DND-41 (cell line): Measurements from ENCODE around the gene NOL4L.

ENCODE experiments used
- ATAC-seq: fragments of 200-7000 bp; cut with Tn5 transposase; 3 replicates; pipeline ENCODE4 v1.9.1; 2021; ENCODE audit warnings: low read depth; ENCODE audit not compliant: insufficient read depth
- DNase-seq: peaks from one replicate; pipeline ENCODE4 v3.0.0-alpha.2; 2020
- H2AFZ ChIP-seq: 2 replicates; pipeline ENCODE4 v1.6.0; 2012; ENCODE audit warnings: low read depth, low read length
- H3K27ac ChIP-seq: 2 replicates; pipeline ENCODE4 v1.5.1; 2012; ENCODE audit warnings: low read length, inconsistent platforms
- H3K27me3 ChIP-seq: fragments of 200-600 bp; sonication (generic); 2 replicates; pipeline ENCODE4 v1.6.0; 2012; ENCODE audit warnings: low read length, mild to moderate bottlenecking, inconsistent platforms; ENCODE audit not compliant: insufficient read depth, poor library complexity
- H3K36me3 ChIP-seq: 2 replicates; pipeline ENCODE4 v1.5.1; 2012; ENCODE audit warnings: low read length, inconsistent platforms; ENCODE audit not compliant: insufficient read depth
- H3K4me1 ChIP-seq: 2 replicates; pipeline ENCODE4 v1.5.1; 2012; ENCODE audit warnings: mild to moderate bottlenecking, low read length; ENCODE audit not compliant: insufficient read depth
- H3K4me2 ChIP-seq: 2 replicates; pipeline ENCODE4 v1.6.0; 2012; ENCODE audit warnings: mild to moderate bottlenecking, moderate library complexity, low read length, inconsistent platforms; ENCODE audit not compliant: insufficient read depth
- H3K4me3 ChIP-seq, 2 experiments: fragments of 200-600 bp in 1 of 2; shearing (Covaris generic) in 1 of 2; 2 replicates each; pipeline ENCODE4 v1.5.1; 2012 to 2016; ENCODE audit warnings: inconsistent platforms in 2 of 2, low read length in 2 of 2, mild to moderate bottlenecking in 2 of 2, low read depth in 1 of 2, moderate library complexity in 1 of 2
- H3K79me2 ChIP-seq: 2 replicates; pipeline ENCODE4 v1.6.0; 2012; ENCODE audit warnings: low read length, inconsistent platforms; ENCODE audit not compliant: insufficient read depth
- H3K9ac ChIP-seq: 2 replicates; pipeline ENCODE4 v1.6.0; 2012; ENCODE audit warnings: low read depth, mild to moderate bottlenecking, inconsistent platforms, low read length, moderate library complexity
- H3K9me3 ChIP-seq: 2 replicates; pipeline ENCODE4 v1.5.1; 2012; ENCODE audit warnings: low read length, moderate library complexity, mild to moderate bottlenecking, inconsistent platforms; ENCODE audit not compliant: insufficient read depth, severe bottlenecking
- H4K20me1 ChIP-seq: 2 replicates; pipeline ENCODE4 v1.6.0; 2012; ENCODE audit warnings: low read length; ENCODE audit not compliant: insufficient read depth
- EZH2 ChIP-seq: IDR thresholded peaks from 3 replicates; pipeline ENCODE4 v1.6.1; 2012; ENCODE audit warnings: borderline replicate concordance, low read depth, mild to moderate bottlenecking, moderate library complexity, low read length, inconsistent platforms; ENCODE audit not compliant: severe bottlenecking
- TF ChIP-seq, protein P1 (sequence below): IDR thresholded peaks from 2 replicates; pipeline ENCODE4 v1.5.1; 2012; ENCODE audit warnings: borderline replicate concordance, low read length, moderate library complexity, mild to moderate bottlenecking; ENCODE audit not compliant: poor library complexity, severe bottlenecking; ENCODE audit errors: extremely low read depth

NOL4L gene

DNA sequence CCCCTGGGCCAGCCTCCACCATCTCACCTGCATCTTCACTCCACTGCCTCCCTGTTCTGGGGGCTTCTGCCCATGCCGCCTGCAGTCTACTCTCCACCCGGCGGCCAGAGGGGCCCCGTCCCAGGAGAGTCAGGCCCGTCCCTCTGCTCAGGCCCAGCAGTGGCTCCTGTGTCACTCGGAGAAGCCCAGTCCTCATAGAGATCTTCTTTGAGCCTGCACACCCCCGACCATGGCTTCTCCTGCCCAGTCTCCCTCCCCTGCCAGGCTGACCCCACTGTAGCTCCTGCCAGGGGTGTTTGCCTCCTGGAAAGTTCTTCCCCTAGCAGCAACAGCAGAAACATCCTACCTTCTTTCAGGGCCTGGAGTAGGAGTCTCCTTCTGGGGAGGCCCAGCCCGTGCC is 22.2 kb upstream of the NOL4L start:
- DNase-seq (no peak), ATAC-seq (no peak)
- Histone ChIP-seq H3K9ac (no peak overlapping the region), H3K79me2 (no peaks in the 10 kb centered on the region), H3K4me2 (no peak overlapping the region), H3K4me1 (no peaks in the 10 kb centered on the region), H3K9me3 (no peaks in the 10 kb centered on the region), H4K20me1 (no peaks in the 10 kb centered on the region), H3K36me3 (no peaks in the 10 kb centered on the region), H3K4me3 (no peak overlapping the region), H3K27ac (no peak overlapping the region), H2AFZ (no peak overlapping the region), H3K27me3 (peaks cover 3% of the 10 kb centered on the region)
- TF ChIP-seq EZH2: no peak
- TF ChIP-seq, protein P1, sequence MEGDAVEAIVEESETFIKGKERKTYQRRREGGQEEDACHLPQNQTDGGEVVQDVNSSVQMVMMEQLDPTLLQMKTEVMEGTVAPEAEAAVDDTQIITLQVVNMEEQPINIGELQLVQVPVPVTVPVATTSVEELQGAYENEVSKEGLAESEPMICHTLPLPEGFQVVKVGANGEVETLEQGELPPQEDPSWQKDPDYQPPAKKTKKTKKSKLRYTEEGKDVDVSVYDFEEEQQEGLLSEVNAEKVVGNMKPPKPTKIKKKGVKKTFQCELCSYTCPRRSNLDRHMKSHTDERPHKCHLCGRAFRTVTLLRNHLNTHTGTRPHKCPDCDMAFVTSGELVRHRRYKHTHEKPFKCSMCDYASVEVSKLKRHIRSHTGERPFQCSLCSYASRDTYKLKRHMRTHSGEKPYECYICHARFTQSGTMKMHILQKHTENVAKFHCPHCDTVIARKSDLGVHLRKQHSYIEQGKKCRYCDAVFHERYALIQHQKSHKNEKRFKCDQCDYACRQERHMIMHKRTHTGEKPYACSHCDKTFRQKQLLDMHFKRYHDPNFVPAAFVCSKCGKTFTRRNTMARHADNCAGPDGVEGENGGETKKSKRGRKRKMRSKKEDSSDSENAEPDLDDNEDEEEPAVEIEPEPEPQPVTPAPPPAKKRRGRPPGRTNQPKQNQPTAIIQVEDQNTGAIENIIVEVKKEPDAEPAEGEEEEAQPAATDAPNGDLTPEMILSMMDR: no peak

DNA sequence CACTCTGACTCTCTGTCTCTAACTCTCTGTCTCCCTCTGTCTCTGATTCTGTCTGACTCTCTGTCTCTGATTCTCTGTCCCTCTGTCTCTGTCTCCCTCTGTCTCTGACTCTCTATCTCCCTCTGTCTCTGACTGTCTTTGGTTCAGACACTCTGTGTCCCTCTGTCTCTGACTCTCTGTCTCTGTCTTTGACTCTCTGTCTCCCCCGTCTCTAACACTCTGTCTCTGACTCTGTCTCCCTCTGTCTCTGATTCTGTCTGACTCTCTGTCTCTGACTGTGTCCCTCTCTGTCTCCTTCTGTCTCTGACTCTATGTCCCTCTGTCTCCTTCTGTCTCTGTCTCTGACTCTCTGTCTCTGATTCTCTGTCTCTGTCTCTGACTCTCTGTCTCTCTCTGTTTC is 21.7 kb upstream of the NOL4L start:
- Histone ChIP-seq H3K27ac (no peak overlapping the region), H3K4me2 (no peak overlapping the region), H2AFZ (no peak overlapping the region), H3K9me3 (no peaks in the 10 kb centered on the region), H3K27me3 (peaks cover 3% of the 10 kb centered on the region), H3K4me1 (no peaks in the 10 kb centered on the region), H3K36me3 (no peaks in the 10 kb centered on the region), H3K79me2 (no peaks in the 10 kb centered on the region), H3K4me3 (no peak overlapping the region), H3K9ac (no peak overlapping the region), H4K20me1 (no peaks in the 10 kb centered on the region)
- TF ChIP-seq EZH2: no peak
- TF ChIP-seq, protein P1: no peak
- no peak for ATAC-seq
- DNase-seq: no peak

- ATAC-seq: no peak
- no peak for DNase-seq
- no peak overlapping the region for H3K4me3 ChIP-seq
- no peak overlapping the region for H3K9ac ChIP-seq
- peaks cover 3% of the 10 kb centered on the region for H3K27me3 ChIP-seq
- TF ChIP-seq, protein P1: no peak
- TF ChIP-seq EZH2: no peak
- no peak overlapping the region for H2AFZ ChIP-seq
- no peak overlapping the region for H3K27ac ChIP-seq
- no peaks in the 10 kb centered on the region for H4K20me1 ChIP-seq
- H3K79me2 ChIP-seq: no peaks in the 10 kb centered on the region
- H3K36me3 ChIP-seq: no peaks in the 10 kb centered on the region
- no peaks in the 10 kb centered on the region for H3K4me1 ChIP-seq
- no peaks in the 10 kb centered on the region for H3K9me3 ChIP-seq
- H3K4me2 ChIP-seq: no peak overlapping the region
Observed at GRCh38 chr20:32606107-32606506, 21.0 kb upstream of the NOL4L start.

DNA sequence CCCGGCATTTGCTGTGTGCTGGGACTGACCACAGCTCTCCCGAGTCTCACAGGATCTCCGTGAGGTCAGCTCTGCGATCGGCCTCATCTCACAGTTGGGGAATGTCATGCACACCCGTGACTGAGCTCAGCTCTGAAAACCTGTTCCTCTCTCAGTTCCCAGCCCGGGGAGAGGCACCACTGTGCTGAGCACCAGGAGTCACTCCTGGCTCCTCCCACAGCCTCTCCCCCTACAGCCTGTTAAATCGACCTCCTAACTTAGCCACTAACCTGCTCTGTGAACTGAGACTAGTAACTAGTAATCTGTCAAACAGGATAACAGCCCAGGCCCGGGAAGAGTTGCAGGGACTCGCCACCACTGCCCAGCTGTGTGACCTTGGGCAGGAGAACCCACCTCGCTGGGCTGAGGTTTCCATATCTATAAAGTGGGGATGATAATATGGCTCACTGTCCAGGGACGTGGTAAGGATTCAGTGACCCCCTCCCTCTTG is 20.1 kb upstream of the NOL4L start:
- H3K4me1 ChIP-seq: no peaks in the 10 kb centered on the region
- ATAC-seq (peak; percentile 31; the same call in 1 of the 3 replicates), DNase-seq (no peak)
- H4K20me1 ChIP-seq: no peaks in the 10 kb centered on the region
- no peaks in the 10 kb centered on the region for H3K36me3 ChIP-seq
- H3K4me3 ChIP-seq: no peak overlapping the region
- H3K27me3 ChIP-seq: peaks cover 3% of the 10 kb centered on the region
- TF ChIP-seq, protein P1: no peak
- TF ChIP-seq EZH2: no peak
- H3K4me2 ChIP-seq: no peak overlapping the region
- no peak overlapping the region for H3K27ac ChIP-seq
- no peak overlapping the region for H2AFZ ChIP-seq
- H3K9me3 ChIP-seq: no peaks in the 10 kb centered on the region
- no peak overlapping the region for H3K9ac ChIP-seq
- H3K79me2 ChIP-seq: no peaks in the 10 kb centered on the region
